Hepatocyte (in vitro differentiated cells): ENCODE measurements around the gene TNS4.
A peak's percentile ranks its signal among the peaks of the same experiment; 100 is the strongest.

ENCODE experiments used
- CTCF ChIP-seq: fragments of 200-600 bp; sonication (generic); IDR thresholded peaks from 2 replicates; pipeline ENCODE4 v1.5.1; 2016; ENCODE audit warnings: antibody characterized with exemption, mild to moderate bottlenecking; ENCODE audit not compliant: poor library complexity
- EZH2 ChIP-seq: fragments of 200-600 bp; sonication (generic); IDR thresholded peaks from 2 replicates; pipeline ENCODE4 v1.6.1; 2016; ENCODE audit warnings: antibody characterized with exemption, mild to moderate bottlenecking, borderline replicate concordance
- EZH2phosphoT487 ChIP-seq: fragments of 200-600 bp; sonication (generic); IDR thresholded peaks from one replicate; pipeline ENCODE4 v1.6.1; 2018; ENCODE audit warnings: antibody characterized with exemption, mild to moderate bottlenecking, low read depth, moderate library complexity; ENCODE audit not compliant: unreplicated experiment, severe bottlenecking

DNA sequence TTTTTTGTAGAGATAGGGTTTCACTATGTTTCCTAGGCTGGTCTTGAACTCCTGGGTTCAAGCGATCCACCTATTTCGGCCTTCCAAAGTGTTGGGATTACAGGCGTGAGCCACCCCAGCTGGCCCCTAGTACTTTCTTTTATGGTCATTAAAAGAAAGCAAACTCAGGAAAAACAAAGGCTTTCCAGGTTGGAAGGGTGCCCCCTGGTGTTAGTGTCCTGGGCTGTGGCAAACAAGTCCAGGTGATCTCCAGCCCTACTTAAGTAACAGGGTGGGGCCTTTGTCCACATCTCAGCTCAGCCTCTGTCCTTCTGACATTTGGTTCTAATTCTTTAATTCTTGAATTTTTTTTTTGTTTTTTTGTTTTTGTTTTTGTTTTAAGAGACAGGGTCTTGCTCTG is 51.2 kb downstream of the TNS4 start:
- TF ChIP-seq CTCF (peak; percentile 47), EZH2phosphoT487 (no peak), EZH2 (no peak)
